Activated naive CD4-positive, alpha-beta T cell treated with anti-CD3 and anti-CD28 coated beads, Interleukin-2, amount 50 U/mL, for 72 hours (primary cell): Measurements from ENCODE around the gene SFXN1. TPM values are rescaled to one million over a fixed set of nuclear protein-coding genes. Genes with fewer than 3 reads are reported as not detected.

ENCODE experiments used
- ATAC-seq, 2 donors: fragments of 150-1000 bp; cut with Tn5 transposase; 2 replicates each; pipeline ENCODE4 v1.10.0; 2021; ENCODE audit warnings: mild to moderate bottlenecking in 2 of 2, moderate library complexity in 2 of 2
- DNase-seq, 2 donors: peaks; one replicate each; pipeline ENCODE4 v3.0.0; 2021 to 2022; ENCODE audit warnings: low spot score in 2 of 2
- H3K27ac Mint-ChIP-seq, 2 donors: one replicate each; pipeline ENCODE4 v1.8.0; 2022; ENCODE audit warnings: mild to moderate bottlenecking in 2 of 2, mixed read lengths in 2 of 2
- H3K36me3 Mint-ChIP-seq, 2 donors: one replicate each; pipeline ENCODE4 v1.8.0; 2022; ENCODE audit warnings: mixed read lengths in 2 of 2
- H3K9me3 Mint-ChIP-seq, 2 donors: one replicate each; pipeline ENCODE4 v1.8.0; 2022; ENCODE audit warnings: mixed read lengths in 2 of 2
- total RNA-seq, 2 donors: library from RNA; stranded (reverse); gene quantifications; one replicate each; pipeline ENCODE4 v1.2.3, GENCODE V29; 2022

The SFXN1 gene
- total RNA-seq, 2 donors from 2014 or later, result 320 to 351 TPM

GRCh38 chr5:175542232-175542965 lies 64.0 kb downstream of the SFXN1 start:
- peaks cover 0 to 5% of the 10 kb centered on the region in 2 donors for H3K9me3 Mint-ChIP-seq
- H3K36me3 Mint-ChIP-seq, result no peaks in the 10 kb centered on the region
- ATAC-seq, result peak; percentile 87 to 90
- peak overlapping the region in 1 of 2 donors; percentile 82 for H3K27ac Mint-ChIP-seq
- DNase-seq, result peak in 1 of 2 donors; percentile 35

- peaks cover 0 to 5% of the 10 kb centered on the region in 2 donors for H3K9me3 Mint-ChIP-seq
- ATAC-seq (no peak), DNase-seq (no peak)
- H3K36me3 Mint-ChIP-seq, result no peaks in the 10 kb centered on the region
- H3K27ac Mint-ChIP-seq, result no peak overlapping the region
Observed at GRCh38 chr5:175542966-175543235, 64.5 kb downstream of the SFXN1 start.

GRCh38 chr5:175544108-175544511 lies 65.8 kb downstream of the SFXN1 start:
- Mint-ChIP-seq H3K27ac (no peak overlapping the region), H3K36me3 (no peaks in the 10 kb centered on the region), H3K9me3 (peaks cover 0 to 5% of the 10 kb centered on the region in 2 donors)
- no peak for ATAC-seq
- no peak for DNase-seq

- no peak overlapping the region for H3K27ac Mint-ChIP-seq
- peaks cover 0 to 5% of the 10 kb centered on the region in 2 donors for H3K9me3 Mint-ChIP-seq
- no peak for DNase-seq
- ATAC-seq, result no peak
- no peaks in the 10 kb centered on the region for H3K36me3 Mint-ChIP-seq
Observed at GRCh38 chr5:175544586-175544985, 66.2 kb downstream of the SFXN1 start.

- Mint-ChIP-seq H3K27ac (no peak overlapping the region), H3K36me3 (no peaks in the 10 kb centered on the region), H3K9me3 (peaks cover 0 to 5% of the 10 kb centered on the region in 2 donors)
- no peak for DNase-seq
- ATAC-seq, result no peak
Observed at GRCh38 chr5:175547842-175548241, 69.5 kb downstream of the SFXN1 start.

GRCh38 chr5:175548626-175549311 lies 70.4 kb downstream of the SFXN1 start:
- Mint-ChIP-seq H3K27ac (no peak overlapping the region), H3K9me3 (peaks cover 0 to 5% of the 10 kb centered on the region in 2 donors), H3K36me3 (no peaks in the 10 kb centered on the region)
- ATAC-seq, result no peak
- DNase-seq, result no peak

GRCh38 chr5:175550055-175550805 lies 71.9 kb downstream of the SFXN1 start:
- Mint-ChIP-seq H3K27ac (no peak overlapping the region), H3K9me3 (no peaks in the 10 kb centered on the region), H3K36me3 (no peaks in the 10 kb centered on the region)
- DNase-seq (no peak), ATAC-seq (no peak)

- no peaks in the 10 kb centered on the region for H3K9me3 Mint-ChIP-seq
- no peaks in the 10 kb centered on the region for H3K36me3 Mint-ChIP-seq
- no peak overlapping the region for H3K27ac Mint-ChIP-seq
- DNase-seq, result no peak
- no peak for ATAC-seq
Observed at GRCh38 chr5:175551266-175551665, 72.9 kb downstream of the SFXN1 start.

- Mint-ChIP-seq H3K27ac (no peak overlapping the region), H3K36me3 (no peaks in the 10 kb centered on the region), H3K9me3 (no peaks in the 10 kb centered on the region)
- ATAC-seq (no peak), DNase-seq (no peak)
Observed at GRCh38 chr5:175554296-175554695, 75.9 kb downstream of the SFXN1 start.

GRCh38 chr5:175555168-175555785 lies 76.9 kb downstream of the SFXN1 start:
- no peak for ATAC-seq
- Mint-ChIP-seq H3K27ac (no peak overlapping the region), H3K36me3 (no peaks in the 10 kb centered on the region), H3K9me3 (no peaks in the 10 kb centered on the region)
- DNase-seq, result no peak

GRCh38 chr5:175556794-175557193 lies 78.4 kb downstream of the SFXN1 start:
- Mint-ChIP-seq H3K36me3 (no peaks in the 10 kb centered on the region), H3K9me3 (no peaks in the 10 kb centered on the region), H3K27ac (no peak overlapping the region)
- DNase-seq (no peak), ATAC-seq (no peak)

GRCh38 chr5:175557778-175558177 lies 79.4 kb downstream of the SFXN1 start:
- DNase-seq (no peak), ATAC-seq (no peak)
- Mint-ChIP-seq H3K27ac (no peak overlapping the region), H3K36me3 (no peaks in the 10 kb centered on the region), H3K9me3 (no peaks in the 10 kb centered on the region)

GRCh38 chr5:175558801-175559480 lies 80.6 kb downstream of the SFXN1 start:
- Mint-ChIP-seq H3K9me3 (no peaks in the 10 kb centered on the region), H3K27ac (no peak overlapping the region), H3K36me3 (no peaks in the 10 kb centered on the region)
- DNase-seq, result no peak
- no peak for ATAC-seq

GRCh38 chr5:175560011-175560410 lies 81.7 kb downstream of the SFXN1 start:
- no peaks in the 10 kb centered on the region for H3K36me3 Mint-ChIP-seq
- no peaks in the 10 kb centered on the region for H3K9me3 Mint-ChIP-seq
- DNase-seq (no peak), ATAC-seq (no peak)
- H3K27ac Mint-ChIP-seq, result no peak overlapping the region

- DNase-seq (no peak), ATAC-seq (no peak)
- H3K9me3 Mint-ChIP-seq, result no peaks in the 10 kb centered on the region
- no peaks in the 10 kb centered on the region for H3K36me3 Mint-ChIP-seq
- no peak overlapping the region for H3K27ac Mint-ChIP-seq
Observed at GRCh38 chr5:175561085-175561484, 82.7 kb downstream of the SFXN1 start.

GRCh38 chr5:175564716-175565115 lies 86.4 kb downstream of the SFXN1 start:
- no peaks in the 10 kb centered on the region for H3K36me3 Mint-ChIP-seq
- no peak for DNase-seq
- no peak overlapping the region for H3K27ac Mint-ChIP-seq
- H3K9me3 Mint-ChIP-seq, result no peaks in the 10 kb centered on the region
- ATAC-seq, result no peak

GRCh38 chr5:175566697-175567096 lies 88.3 kb downstream of the SFXN1 start:
- Mint-ChIP-seq H3K27ac (no peak overlapping the region), H3K9me3 (no peaks in the 10 kb centered on the region), H3K36me3 (no peaks in the 10 kb centered on the region)
- ATAC-seq (peak in 1 of 2 donors; percentile 41), DNase-seq (no peak)
